ENCODE results near the gene DLK1. TPM values are rescaled to one million over a fixed set of nuclear protein-coding genes. Genes with fewer than 3 reads are reported as not detected.

The DLK1 gene
- total and polyA plus RNA-seq, 10 donors = 0.17 to 0.79 (median 0.38) TPM; not detected in 7

DNA sequence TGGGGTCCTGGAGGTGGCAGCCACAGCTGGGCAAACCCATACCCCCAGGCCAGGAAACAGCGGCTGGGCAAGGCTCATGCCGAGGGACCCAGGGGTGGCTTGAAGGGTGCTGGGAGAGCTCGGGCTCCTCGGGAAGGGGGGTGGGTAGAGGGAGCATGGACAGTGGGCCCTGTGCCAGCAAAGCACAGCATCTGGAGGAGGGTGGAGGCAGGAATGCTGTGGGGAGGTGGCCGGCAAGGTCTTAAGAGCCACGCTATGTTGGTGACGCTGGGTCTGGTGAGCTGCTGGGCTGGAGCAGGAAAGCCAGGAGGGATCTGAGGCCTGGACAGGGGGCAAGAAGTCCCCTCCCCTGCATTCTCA lies 48.2 kb upstream of the DLK1 start:
- DNase-seq = no peak
- H3K27ac ChIP-seq = peak overlapping the region; percentile 37 to 86 (median 78)
- no peaks in the 10 kb centered on the region for H3K9me3 ChIP-seq
- peaks cover 0 to 43% (median 0%) of the 10 kb centered on the region in 7 donors for H3K27me3 ChIP-seq (replicated peaks in 1 of 7)
- WGBS, 5 donors = 52 to 77% (median 57%) methylated on average over 7 of the region's 7 CpGs
- peaks cover 14 to 69% (median 50%) of the 10 kb centered on the region in 6 donors for H3K4me1 ChIP-seq
- H3K4me3 ChIP-seq = no peak overlapping the region
- TF ChIP-seq POLR2A (IDR thresholded peaks at IDR 0.05) (no peak), POLR2AphosphoS5 (IDR thresholded peaks at IDR 0.05) (no peak)
- TF ChIP-seq, protein P1, sequence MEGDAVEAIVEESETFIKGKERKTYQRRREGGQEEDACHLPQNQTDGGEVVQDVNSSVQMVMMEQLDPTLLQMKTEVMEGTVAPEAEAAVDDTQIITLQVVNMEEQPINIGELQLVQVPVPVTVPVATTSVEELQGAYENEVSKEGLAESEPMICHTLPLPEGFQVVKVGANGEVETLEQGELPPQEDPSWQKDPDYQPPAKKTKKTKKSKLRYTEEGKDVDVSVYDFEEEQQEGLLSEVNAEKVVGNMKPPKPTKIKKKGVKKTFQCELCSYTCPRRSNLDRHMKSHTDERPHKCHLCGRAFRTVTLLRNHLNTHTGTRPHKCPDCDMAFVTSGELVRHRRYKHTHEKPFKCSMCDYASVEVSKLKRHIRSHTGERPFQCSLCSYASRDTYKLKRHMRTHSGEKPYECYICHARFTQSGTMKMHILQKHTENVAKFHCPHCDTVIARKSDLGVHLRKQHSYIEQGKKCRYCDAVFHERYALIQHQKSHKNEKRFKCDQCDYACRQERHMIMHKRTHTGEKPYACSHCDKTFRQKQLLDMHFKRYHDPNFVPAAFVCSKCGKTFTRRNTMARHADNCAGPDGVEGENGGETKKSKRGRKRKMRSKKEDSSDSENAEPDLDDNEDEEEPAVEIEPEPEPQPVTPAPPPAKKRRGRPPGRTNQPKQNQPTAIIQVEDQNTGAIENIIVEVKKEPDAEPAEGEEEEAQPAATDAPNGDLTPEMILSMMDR (IDR thresholded peaks at IDR 0.05 in 8 of 11, conservative IDR thresholded peaks at IDR 0.05 in 3 of 11) = no peak
- intact Hi-C loops (cut with DNase I; ENCODE audit: low total_unique reads) = no loop called here
- no peaks in the 10 kb centered on the region for H3K36me3 ChIP-seq

DNA sequence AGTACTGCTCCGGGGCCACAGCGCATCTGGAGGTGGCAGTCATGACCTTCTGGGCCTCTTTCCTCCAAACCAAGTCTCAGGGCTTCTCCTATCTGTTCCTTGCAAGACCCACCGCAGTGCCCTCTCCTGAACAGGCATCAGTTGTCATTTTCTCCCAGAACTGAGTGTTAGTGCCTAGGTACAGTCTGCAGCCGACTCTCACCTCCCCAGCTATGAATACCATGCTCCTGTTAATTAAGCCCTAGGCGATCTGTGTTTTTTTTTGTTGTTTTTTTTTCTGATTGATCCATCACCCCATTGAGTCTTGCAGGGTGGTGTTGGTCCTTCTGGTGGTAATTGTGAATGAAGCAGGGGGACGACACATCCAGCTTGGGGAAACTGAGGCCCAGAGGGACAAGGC lies 47.5 kb upstream of the DLK1 start:
- no peak for DNase-seq
- H3K27me3 ChIP-seq (replicated peaks in 1 of 7) = peaks cover 0 to 36% (median 0%) of the 10 kb centered on the region in 7 donors
- TF ChIP-seq, protein P1 (IDR thresholded peaks at IDR 0.05 in 8 of 11, conservative IDR thresholded peaks at IDR 0.05 in 3 of 11) = no peak
- no peak for TF ChIP-seq POLR2A (IDR thresholded peaks at IDR 0.05)
- TF ChIP-seq POLR2AphosphoS5 (IDR thresholded peaks at IDR 0.05) = no peak
- H3K36me3 ChIP-seq = no peaks in the 10 kb centered on the region
- H3K27ac ChIP-seq = peak overlapping the region; percentile 53 to 86 (median 78)
- 78 to 96% (median 92%) methylated on average over 6 of the region's 6 CpGs for WGBS, 5 donors
- peaks cover 14 to 72% (median 57%) of the 10 kb centered on the region in 6 donors for H3K4me1 ChIP-seq
- H3K4me3 ChIP-seq = no peak overlapping the region
- intact Hi-C loops (cut with DNase I; ENCODE audit: low total_unique reads) = no loop called here
- no peaks in the 10 kb centered on the region for H3K9me3 ChIP-seq

DNA sequence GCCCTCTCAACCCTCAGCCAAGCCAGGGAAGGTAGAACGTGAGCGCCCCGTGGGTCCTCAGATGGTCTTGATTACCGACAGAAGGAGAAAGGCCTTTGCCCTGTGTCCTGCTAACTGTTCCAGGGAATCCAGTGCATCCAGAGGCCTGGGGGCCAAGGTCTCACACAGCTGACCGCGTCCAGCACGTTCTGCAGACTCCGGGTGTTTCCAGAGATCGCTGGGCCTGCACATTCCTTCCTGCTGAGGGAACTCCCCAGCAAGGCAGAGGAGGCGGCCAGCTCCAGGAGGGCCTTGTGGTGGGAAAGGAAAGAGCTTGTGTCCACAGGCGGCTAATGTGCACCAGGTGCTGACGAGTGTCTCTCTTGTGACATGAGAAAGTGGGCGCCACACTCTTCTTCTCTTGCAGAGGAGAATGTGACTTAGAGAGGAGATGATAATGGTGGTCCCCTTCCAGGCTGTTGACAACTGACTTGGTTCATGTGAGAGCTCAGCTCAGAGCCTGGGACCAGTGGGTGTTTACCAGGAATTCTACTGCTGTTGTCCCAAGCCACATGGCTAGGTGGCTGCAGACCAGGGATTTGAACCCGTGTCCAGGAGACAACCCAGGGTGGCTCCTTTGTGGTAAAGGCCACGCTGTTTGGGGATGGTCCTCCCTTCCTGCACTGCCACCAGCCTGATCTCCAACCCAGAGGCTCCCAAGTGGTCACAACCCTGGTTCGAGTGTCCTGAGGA lies 46.8 kb upstream of the DLK1 start:
- no peaks in the 10 kb centered on the region for H3K36me3 ChIP-seq
- peak overlapping the region; percentile 65 to 86 (median 78) for H3K27ac ChIP-seq
- DNase-seq = peak; percentile 84
- H3K27me3 ChIP-seq (replicated peaks in 1 of 7) = peaks cover 0 to 28% (median 0%) of the 10 kb centered on the region in 7 donors
- 60 to 77% (median 69%) methylated on average over 15 to 16 of the region's 16 CpGs for WGBS, 5 donors
- no peak overlapping the region for H3K4me3 ChIP-seq
- peak; percentile 66 to 80 (median 77) for TF ChIP-seq POLR2AphosphoS5 (IDR thresholded peaks at IDR 0.05)
- TF ChIP-seq, protein P1 (IDR thresholded peaks at IDR 0.05 in 8 of 11, conservative IDR thresholded peaks at IDR 0.05 in 3 of 11) = peak in 1 of 11 experiments; percentile 9
- no peak for TF ChIP-seq POLR2A (IDR thresholded peaks at IDR 0.05)
- intact Hi-C loops (cut with DNase I; ENCODE audit: low total_unique reads) = no loop called here
- H3K4me1 ChIP-seq = peaks cover 14 to 77% (median 59%) of the 10 kb centered on the region in 6 donors
- H3K9me3 ChIP-seq = no peaks in the 10 kb centered on the region

DNA sequence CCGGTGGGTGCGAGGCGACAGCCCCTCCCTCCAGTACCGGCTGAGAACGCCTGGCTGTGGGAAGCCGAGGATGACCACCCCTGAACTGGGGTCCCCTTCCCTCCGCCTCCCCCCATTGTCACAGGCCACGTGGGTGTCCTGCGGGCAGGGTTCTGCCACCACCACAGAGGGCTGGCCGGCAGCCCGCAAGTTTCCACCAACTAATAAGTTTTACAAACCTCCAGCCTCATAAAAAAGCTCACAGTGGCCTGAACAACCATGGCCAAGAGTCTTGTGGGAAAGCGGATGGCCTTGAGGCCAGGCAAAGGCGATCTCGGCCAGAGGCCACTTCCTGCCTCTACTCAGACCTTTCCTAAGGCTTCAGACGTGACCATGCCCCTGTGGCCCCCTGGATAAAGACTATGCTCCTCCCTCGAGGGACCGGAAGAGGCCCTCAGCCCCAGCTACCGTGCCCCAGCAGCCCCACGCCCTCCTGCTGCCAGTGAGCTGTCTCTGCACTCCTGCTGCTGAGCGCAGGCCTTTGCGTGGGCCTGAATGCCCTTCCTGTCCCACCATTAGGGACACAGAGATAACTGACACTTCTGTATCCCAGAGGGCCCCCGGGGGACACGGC lies 46.1 kb upstream of the DLK1 start:
- H3K27ac ChIP-seq = peak overlapping the region; percentile 65 to 86 (median 78)
- intact Hi-C loops (cut with DNase I; ENCODE audit: low total_unique reads) = no loop called here
- DNase-seq = no peak

More for the DNA sequence above, 46.1 kb upstream of the DLK1 start:
- H3K4me1 ChIP-seq = peaks cover 14 to 77% (median 59%) of the 10 kb centered on the region in 6 donors
- peaks cover 0 to 24% (median 0%) of the 10 kb centered on the region in 7 donors for H3K27me3 ChIP-seq (replicated peaks in 1 of 7)
- no peak overlapping the region for H3K4me3 ChIP-seq
- no peaks in the 10 kb centered on the region for H3K36me3 ChIP-seq
- H3K9me3 ChIP-seq = no peaks in the 10 kb centered on the region
- peak; percentile 2 to 68 (median 65) for TF ChIP-seq POLR2AphosphoS5 (IDR thresholded peaks at IDR 0.05)
- TF ChIP-seq POLR2A (IDR thresholded peaks at IDR 0.05) = no peak
- TF ChIP-seq, protein P1 (IDR thresholded peaks at IDR 0.05 in 8 of 11, conservative IDR thresholded peaks at IDR 0.05 in 3 of 11) = no peak
- WGBS, 5 donors = 34 to 47% (median 38%) methylated on average over 20 to 23 of the region's 23 CpGs

Data from spleen (tissue), 11 donors.